Smooth muscle cell (in vitro differentiated cells): Measurements from ENCODE around the gene MTRF1L. TPM values are rescaled to one million over a fixed set of nuclear protein-coding genes. Genes with fewer than 3 reads are reported as not detected.

ENCODE experiments used
- DNase-seq: peaks from one replicate; lab custom pipeline; 2025; ENCODE audit not compliant: unreplicated experiment; lab: John Stamatoyannopoulos, UW
- H2AFZ ChIP-seq: fragments of 200-600 bp; sonication (generic); 2 replicates; pipeline ENCODE4 v1.6.0; 2016; ENCODE audit warnings: antibody characterized with exemption, low read depth, mild to moderate bottlenecking
- H3F3A ChIP-seq: fragments of 200-600 bp; sonication (generic); 2 replicates; pipeline ENCODE4 v1.6.0; 2017; ENCODE audit warnings: antibody characterized with exemption, low read depth
- H3K27ac ChIP-seq: fragments of 200-600 bp; sonication (generic); 2 replicates; pipeline ENCODE4 v1.5.1; 2016; ENCODE audit warnings: low read depth, mild to moderate bottlenecking
- H3K27me3 ChIP-seq: fragments of 200-600 bp; sonication (generic); 2 replicates; pipeline ENCODE4 v1.6.1; 2016; ENCODE audit warnings: low read depth, mild to moderate bottlenecking
- H3K36me3 ChIP-seq: fragments of 200-600 bp; sonication (generic); 2 replicates; pipeline ENCODE4 v1.5.1; 2016; ENCODE audit warnings: low read depth
- H3K4me1 ChIP-seq: fragments of 200-600 bp; sonication (generic); 2 replicates; pipeline ENCODE4 v1.5.1; 2016; ENCODE audit warnings: low read depth
- H3K4me2 ChIP-seq: fragments of 200-600 bp; sonication (generic); 2 replicates; pipeline ENCODE4 v1.6.0; 2016; ENCODE audit warnings: mild to moderate bottlenecking
- H3K4me3 ChIP-seq: fragments of 200-600 bp; sonication (generic); 2 replicates; pipeline ENCODE4 v1.5.1; 2016; ENCODE audit warnings: mild to moderate bottlenecking
- H3K79me2 ChIP-seq: fragments of 200-600 bp; sonication (generic); 2 replicates; pipeline ENCODE4 v1.6.0; 2016; ENCODE audit warnings: low read depth, mild to moderate bottlenecking
- H3K9ac ChIP-seq: fragments of 200-600 bp; sonication (generic); 2 replicates; pipeline ENCODE4 v1.6.0; 2016; ENCODE audit warnings: low read depth
- H3K9me3 ChIP-seq: fragments of 200-600 bp; sonication (generic); replicated peaks from 2 replicates; pipeline ENCODE4 v1.5.1; 2016; ENCODE audit warnings: low read depth
- H4K20me1 ChIP-seq: fragments of 200-600 bp; sonication (generic); 2 replicates; pipeline ENCODE4 v1.6.0; 2016; ENCODE audit warnings: low read depth
- WGBS: methylation state at CpG from one replicate; pipeline ENCODE4 v1.1.7; 2016; ENCODE audit warnings: low lambda C conversion rate; 5-methylcytosine and 5-hydroxymethylcytosine counted together
- polyA plus RNA-seq: library from polyadenylated mRNA; unstranded; fragments of >200 nt; fragmentation: Nextera tagmentation; extraction: Ambion mirVana; gene quantifications from 2 replicates; pipeline ENCODE4 v1.2.1, GENCODE V29; 2016
- total RNA-seq: library from RNA; depleted of rRNA; stranded (reverse); fragments of >200 nt; gene quantifications from 2 replicates; pipeline ENCODE4 v1.2.3, GENCODE V29; 2014
- TF ChIP-seq, protein P1 (sequence below): fragments of 200-600 bp; sonication (generic); IDR thresholded peaks from 2 replicates; pipeline ENCODE4 v1.5.1; 2017; ENCODE audit warnings: borderline replicate concordance, mild to moderate bottlenecking, antibody characterized with exemption; ENCODE audit not compliant: insufficient read depth, poor library complexity, severe bottlenecking

MTRF1L gene
- total and polyA plus RNA-seq, 2 experiments from 2014 or later = 14.1 to 21.1 TPM

DNA sequence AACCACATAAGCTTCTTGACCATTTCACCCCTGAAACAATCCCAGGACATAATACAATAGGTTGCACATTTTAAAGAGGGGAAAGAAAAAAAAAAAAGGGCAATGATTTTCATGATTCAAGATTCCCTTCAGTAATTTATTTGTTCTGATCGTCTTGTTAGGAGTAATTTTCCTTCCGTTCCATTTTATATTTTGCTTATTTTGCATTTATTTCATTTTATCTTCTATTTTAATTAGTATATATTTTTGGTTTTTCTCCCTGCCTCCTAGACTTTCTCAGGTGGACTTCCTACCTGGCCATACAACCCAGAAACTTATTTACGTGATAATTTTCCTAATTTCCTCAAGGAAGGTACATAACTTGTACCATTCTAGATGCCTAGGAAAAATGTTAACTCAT, 52.3 kb downstream of the MTRF1L start:
- Histone ChIP-seq H3K9me3 (no peaks in the 10 kb centered on the region), H3K36me3 (no peaks in the 10 kb centered on the region), H3K27me3 (no peaks in the 10 kb centered on the region), H3K4me2 (no peak overlapping the region), H3F3A (no peaks in the 10 kb centered on the region), H3K4me3 (no peak overlapping the region), H3K9ac (no peak overlapping the region), H4K20me1 (no peaks in the 10 kb centered on the region), H2AFZ (no peak overlapping the region), H3K27ac (no peak overlapping the region), H3K4me1 (no peaks in the 10 kb centered on the region), H3K79me2 (no peaks in the 10 kb centered on the region)
- TF ChIP-seq, protein P1, sequence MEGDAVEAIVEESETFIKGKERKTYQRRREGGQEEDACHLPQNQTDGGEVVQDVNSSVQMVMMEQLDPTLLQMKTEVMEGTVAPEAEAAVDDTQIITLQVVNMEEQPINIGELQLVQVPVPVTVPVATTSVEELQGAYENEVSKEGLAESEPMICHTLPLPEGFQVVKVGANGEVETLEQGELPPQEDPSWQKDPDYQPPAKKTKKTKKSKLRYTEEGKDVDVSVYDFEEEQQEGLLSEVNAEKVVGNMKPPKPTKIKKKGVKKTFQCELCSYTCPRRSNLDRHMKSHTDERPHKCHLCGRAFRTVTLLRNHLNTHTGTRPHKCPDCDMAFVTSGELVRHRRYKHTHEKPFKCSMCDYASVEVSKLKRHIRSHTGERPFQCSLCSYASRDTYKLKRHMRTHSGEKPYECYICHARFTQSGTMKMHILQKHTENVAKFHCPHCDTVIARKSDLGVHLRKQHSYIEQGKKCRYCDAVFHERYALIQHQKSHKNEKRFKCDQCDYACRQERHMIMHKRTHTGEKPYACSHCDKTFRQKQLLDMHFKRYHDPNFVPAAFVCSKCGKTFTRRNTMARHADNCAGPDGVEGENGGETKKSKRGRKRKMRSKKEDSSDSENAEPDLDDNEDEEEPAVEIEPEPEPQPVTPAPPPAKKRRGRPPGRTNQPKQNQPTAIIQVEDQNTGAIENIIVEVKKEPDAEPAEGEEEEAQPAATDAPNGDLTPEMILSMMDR = no peak
- DNase-seq = no peak
- 92% methylated on average over 3 of the region's 3 CpGs for WGBS

DNA sequence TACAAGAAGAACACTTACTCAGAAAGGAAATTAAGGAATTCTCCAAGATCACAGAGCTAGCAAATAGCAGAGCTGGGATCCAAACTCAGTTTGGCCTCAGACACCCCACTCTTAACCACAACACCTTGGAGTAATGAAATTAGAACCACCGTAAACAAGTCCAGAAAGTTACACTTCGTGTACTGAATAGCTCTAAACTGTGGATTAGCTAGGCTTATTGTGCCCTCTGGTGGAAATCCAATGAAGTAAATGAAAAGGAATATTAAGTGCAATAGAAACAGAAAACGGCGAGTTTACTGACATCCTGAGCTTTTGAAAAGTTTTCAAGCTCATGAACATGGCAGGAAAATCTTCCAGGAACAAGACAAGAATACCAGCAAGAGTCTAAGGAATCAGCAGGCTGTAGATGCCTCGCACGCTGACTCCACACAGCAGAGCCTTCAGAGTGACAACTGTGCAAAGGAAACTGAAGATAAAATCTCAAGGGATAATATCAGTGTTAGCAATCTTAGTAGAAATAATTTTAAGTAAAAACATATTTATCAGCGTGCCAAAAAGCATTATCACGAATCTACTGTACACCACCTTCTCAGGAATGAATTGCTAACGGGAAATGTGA, 54.2 kb downstream of the MTRF1L start:
- 43% methylated on average over 9 of the region's 9 CpGs for WGBS
- no peaks in the 10 kb centered on the region for H3K79me2 ChIP-seq
- H3K9ac ChIP-seq = no peak overlapping the region
- TF ChIP-seq, protein P1 = peak; percentile 71
- peak overlapping the region; percentile 42 for H3K4me2 ChIP-seq
- no peak for DNase-seq
- no peak overlapping the region for H3K27ac ChIP-seq
- no peaks in the 10 kb centered on the region for H3K9me3 ChIP-seq
- no peaks in the 10 kb centered on the region for H3K36me3 ChIP-seq
- no peak overlapping the region for H3K4me3 ChIP-seq
- no peaks in the 10 kb centered on the region for H3K4me1 ChIP-seq
- H2AFZ ChIP-seq = peak overlapping the region; percentile 92
- no peaks in the 10 kb centered on the region for H3F3A ChIP-seq
- H4K20me1 ChIP-seq = no peaks in the 10 kb centered on the region
- no peaks in the 10 kb centered on the region for H3K27me3 ChIP-seq

DNA sequence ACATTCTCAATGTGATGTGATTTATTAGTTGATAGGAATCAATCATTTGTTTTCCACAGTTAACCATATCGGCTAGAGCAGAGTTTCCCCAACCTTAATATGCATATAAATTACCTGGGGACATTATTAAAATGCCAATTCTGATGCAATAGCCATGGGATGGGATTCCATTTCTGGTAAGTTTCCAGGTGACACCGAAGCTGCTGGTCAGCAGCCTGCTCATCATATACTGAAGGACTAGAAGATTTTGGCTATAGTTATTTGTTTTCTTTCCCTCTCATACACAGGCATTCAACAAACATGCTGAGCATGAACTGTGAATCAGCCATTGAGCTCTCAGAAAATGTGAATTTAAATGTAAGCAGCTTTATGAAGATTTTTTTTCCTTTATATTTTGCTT, 55.5 kb downstream of the MTRF1L start:
- Histone ChIP-seq H3K27me3 (no peaks in the 10 kb centered on the region), H3K36me3 (no peaks in the 10 kb centered on the region), H3K79me2 (no peaks in the 10 kb centered on the region), H3K4me2 (no peak overlapping the region), H3K9ac (no peak overlapping the region), H2AFZ (no peak overlapping the region), H3K4me1 (no peaks in the 10 kb centered on the region), H3K9me3 (no peaks in the 10 kb centered on the region), H3K4me3 (no peak overlapping the region), H3K27ac (no peak overlapping the region), H4K20me1 (no peaks in the 10 kb centered on the region), H3F3A (no peaks in the 10 kb centered on the region)
- no peak for DNase-seq
- 65% methylated on average over 2 of the region's 2 CpGs for WGBS
- TF ChIP-seq, protein P1 = no peak

DNA sequence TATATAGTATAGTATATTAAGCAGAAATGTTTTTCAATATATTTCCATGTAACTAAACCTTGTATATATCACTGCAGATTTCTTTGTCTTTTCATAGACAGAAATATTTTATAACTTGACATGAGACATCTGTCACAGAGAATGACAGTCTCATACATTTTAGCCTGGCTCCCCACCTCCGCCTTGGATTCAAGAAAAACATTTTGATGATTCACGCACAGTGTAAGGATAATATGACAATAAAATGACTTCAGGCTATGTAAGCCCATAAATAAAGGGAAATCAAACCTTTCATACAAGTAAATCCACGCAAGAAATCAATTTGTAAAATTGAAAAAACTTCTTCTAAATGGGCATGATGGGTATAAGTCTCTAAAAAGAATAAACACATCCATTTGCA, 56.0 kb downstream of the MTRF1L start:
- Histone ChIP-seq H3K79me2 (no peaks in the 10 kb centered on the region), H3K4me2 (no peak overlapping the region), H3K9ac (no peak overlapping the region), H3F3A (no peaks in the 10 kb centered on the region), H3K9me3 (no peaks in the 10 kb centered on the region), H3K4me3 (no peak overlapping the region), H4K20me1 (no peaks in the 10 kb centered on the region), H2AFZ (no peak overlapping the region), H3K27ac (no peak overlapping the region), H3K27me3 (no peaks in the 10 kb centered on the region), H3K36me3 (no peaks in the 10 kb centered on the region), H3K4me1 (no peaks in the 10 kb centered on the region)
- DNase-seq = no peak
- WGBS = 88% methylated on average over 3 of the region's 3 CpGs
- TF ChIP-seq, protein P1 = no peak
